ENCODE measurements around the gene SOX5.

DNA sequence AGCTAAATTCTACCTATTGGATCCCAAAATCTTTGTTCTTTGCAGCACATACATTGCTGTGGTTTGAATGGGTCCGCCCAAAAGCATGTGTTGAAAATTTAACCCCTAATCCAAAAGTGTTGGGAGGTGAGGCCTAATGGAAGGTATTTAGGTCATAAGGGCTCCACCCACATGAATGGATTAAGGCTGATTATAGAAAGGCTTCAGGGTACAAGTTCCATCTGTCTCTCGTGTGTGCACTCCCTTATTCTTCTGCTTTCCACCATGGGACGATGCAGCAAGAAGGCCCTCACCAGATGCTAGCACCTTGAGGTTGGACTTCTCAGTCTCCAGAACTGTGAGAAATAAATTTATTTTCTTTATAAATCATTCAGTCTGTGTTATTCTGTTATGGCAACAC lies 190.9 kb downstream of the SOX5 start:
- TF ChIP-seq, protein P1, sequence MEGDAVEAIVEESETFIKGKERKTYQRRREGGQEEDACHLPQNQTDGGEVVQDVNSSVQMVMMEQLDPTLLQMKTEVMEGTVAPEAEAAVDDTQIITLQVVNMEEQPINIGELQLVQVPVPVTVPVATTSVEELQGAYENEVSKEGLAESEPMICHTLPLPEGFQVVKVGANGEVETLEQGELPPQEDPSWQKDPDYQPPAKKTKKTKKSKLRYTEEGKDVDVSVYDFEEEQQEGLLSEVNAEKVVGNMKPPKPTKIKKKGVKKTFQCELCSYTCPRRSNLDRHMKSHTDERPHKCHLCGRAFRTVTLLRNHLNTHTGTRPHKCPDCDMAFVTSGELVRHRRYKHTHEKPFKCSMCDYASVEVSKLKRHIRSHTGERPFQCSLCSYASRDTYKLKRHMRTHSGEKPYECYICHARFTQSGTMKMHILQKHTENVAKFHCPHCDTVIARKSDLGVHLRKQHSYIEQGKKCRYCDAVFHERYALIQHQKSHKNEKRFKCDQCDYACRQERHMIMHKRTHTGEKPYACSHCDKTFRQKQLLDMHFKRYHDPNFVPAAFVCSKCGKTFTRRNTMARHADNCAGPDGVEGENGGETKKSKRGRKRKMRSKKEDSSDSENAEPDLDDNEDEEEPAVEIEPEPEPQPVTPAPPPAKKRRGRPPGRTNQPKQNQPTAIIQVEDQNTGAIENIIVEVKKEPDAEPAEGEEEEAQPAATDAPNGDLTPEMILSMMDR (IDR thresholded peaks at IDR 0.05): no peak
- no peak for TF ChIP-seq POLR2A (IDR thresholded peaks at IDR 0.05)

All from right lobe of liver (tissue), 4 donors.